GM21447 (cell line): ENCODE results near the gene OSBPL8.
"Not testable (repeated sequence)": the region's sequence is repeated elsewhere in the genome, so short reads cannot be mapped to it uniquely, and the experiment has no call there.

Experiments used
- ATAC-seq: cut with Tn5 transposase; IDR thresholded peaks from one replicate; pipeline ENCODE4 v1.9.1; 2021; ENCODE audit not compliant: unreplicated experiment

Gene OSBPL8

DNA sequence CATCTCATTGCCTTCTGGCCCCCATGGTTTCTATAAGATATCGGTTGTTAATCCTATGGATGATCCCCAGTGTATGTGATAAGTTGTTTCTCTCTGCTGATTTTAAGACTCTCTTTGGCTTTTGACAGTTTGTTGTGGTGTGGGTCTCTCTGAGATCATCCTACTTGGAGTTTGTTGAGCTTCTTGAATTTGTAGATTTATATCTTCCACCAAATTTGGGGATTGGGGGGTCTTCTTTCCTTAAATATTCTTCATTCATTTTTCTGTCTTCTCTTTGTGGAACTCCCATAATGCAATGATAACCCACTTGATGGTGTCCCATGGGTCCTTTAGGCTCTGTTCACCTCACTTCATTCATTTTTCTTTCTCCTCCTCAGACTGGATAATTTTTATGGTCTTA is 191.3 kb downstream of the OSBPL8 start:
- no peak for ATAC-seq

DNA sequence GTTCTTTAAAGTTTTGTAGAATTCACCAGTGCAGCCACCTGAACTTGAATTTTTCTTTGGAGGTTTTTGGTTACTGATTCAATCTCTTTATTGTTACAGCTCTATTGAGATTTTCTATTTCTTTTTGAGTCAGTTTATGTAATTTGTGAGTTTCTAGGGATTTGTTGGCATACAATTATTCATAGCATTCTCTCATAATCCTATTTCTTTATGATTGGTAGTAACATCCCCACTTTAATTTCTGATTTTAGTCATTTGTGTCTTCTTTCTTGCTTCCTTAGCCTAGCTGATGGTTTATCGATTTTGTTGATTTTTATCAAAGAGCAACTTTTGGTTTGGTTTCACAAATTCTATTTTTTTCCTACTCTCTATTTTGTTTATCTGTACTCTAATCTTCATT is 193.4 kb downstream of the OSBPL8 start:
- no peak for ATAC-seq

DNA sequence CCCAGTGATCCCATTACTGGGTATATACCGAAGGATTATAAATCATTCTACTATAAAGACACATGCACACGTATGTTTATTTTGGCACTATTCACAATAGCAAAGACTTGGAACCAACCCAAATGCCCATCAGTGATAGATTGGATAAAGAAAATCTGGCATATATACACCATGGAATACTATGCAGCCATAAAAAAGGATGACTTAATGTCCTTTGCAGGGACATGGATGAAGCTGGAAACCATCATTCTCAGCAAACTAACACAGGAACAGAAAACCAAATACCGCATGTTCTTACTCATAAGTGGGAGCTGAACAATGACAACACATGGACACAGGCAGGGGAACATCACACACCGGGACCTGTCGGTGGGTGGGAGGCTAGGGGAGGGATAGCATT is 195.4 kb downstream of the OSBPL8 start:
- not testable (repeated sequence) for ATAC-seq

DNA sequence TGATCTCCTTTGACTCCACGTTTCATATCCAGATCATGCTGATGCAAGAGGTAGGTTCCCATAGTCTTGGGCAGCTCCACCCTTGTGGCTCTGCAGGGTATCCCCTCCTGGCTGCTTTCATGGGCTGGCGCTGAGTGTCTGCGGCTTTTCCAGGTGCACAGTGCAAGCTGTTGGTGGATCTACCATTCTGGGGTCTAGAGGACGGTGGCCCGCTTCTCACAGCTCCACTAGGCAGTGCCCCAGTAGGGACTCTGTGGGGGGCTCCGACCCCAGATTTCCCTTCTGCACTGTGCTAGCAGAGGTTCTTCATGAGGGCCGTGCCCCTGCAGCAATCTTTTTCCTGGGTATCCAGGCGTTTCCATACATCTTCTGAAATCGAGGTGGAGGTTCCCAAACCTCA is 199.3 kb downstream of the OSBPL8 start:
- no peak for ATAC-seq

DNA sequence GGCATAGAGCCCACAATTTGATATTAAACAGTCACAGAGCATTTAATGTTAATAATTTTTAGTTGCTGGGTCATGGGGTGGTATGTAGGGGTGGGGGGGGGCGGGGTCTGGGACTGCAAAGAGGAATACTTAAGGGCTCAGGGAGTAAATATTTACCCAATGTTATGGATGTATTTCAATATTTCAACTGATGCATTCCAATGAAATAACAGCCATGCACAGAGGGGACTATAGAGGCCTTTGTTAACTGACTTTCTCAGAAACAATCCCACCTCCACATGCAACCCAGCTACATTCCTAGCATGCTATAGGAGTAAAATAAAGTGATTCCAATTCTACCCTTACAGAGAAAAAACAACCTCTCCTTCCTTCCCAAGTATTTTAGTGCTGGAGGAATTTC is 203.5 kb downstream of the OSBPL8 start:
- no peak for ATAC-seq

DNA sequence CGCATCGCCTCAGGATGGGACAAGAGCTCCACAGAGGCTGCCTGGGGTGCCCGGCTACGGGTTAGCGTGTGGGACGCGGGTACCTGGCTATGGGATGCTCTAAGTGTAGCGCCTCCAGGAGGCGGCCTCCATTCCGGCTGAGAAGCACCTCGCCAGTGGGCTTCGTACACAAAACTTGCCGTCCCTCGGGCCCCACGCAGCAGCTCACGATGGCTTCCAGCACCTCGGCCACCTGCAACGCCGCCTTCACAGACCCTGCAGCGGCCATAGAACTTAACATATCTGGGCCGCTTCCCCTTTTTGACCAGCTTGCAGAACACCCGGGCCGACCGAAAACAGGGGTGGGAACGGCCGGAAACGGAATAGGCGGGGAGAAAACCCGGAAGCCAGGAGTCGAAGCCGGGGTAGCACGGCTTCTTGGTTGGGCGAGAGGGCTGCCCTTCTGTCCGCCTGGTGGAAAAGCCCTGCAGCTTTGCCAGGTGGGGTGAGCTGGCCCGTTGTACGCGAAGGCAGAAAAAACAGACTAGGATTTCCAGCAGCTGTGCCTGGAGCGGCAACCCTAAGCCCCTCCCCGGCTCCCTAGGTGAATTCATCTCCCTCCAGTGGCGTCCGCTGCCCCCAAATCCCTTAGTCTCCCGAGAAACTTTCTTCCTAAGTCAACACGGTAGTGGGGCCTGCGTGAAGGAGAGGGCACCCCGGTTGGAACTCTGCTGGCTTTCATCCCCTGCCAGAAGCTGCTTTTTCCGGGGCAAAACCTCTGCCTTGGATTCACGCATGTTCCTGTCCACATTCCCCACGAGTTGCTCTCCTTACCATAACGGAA is 211.3 kb downstream of the OSBPL8 start, which contains the start of gene BBS10:
Gene BBS10 (minus strand): TSS at position 337 of the 823 bp plus-strand sequence. CDS start 57 bp downstream, at position 280.
- ATAC-seq: peak; percentile 98

DNA sequence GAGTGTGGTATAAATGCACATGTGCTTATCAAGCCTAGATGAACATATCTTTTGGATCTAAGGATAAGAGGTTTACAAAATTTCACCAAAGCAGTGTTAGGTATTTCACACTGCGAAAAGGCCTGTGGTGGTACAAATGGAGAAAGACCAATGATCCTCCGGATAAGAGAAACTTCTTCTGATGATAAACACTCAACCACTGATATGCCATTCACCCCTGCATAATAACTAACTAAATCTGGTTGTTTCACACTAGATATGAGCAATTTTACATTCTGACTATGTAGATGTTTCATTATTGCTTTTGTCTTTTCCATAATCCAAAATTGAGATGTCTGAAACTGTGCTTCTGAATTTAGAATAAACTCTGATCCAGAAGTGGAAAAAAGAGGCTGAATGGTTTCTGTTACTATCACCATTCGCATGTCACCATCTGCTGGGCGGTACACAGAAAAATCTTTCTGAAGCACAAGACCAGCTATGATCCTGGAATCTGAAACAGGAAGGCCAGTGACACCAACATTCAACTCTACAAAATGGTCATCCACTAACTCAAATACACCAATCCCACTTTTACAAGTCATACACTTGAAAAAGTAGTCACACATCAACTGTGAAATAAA is 212.7 kb downstream of the OSBPL8 start:
- ATAC-seq: peak; percentile 31

DNA sequence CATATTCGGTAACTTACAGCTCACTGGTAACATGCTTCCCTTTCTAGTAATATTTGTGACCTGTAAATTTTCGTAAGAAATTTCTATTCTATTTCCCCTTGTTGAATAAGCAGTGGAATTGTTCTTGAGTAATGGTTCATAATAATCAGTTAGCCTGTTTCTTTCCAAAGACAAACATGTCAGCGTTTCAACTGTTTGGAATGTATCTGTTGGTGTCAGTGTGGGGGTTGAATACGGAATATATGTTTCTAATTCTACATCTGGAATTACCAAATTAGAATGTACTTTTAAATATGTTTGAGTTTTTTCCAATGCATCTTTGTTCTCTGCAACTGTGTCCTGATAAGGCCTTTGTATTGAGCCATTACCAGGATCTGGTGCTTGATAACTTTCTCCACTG is 213.3 kb downstream of the OSBPL8 start:
- ATAC-seq: no peak

DNA sequence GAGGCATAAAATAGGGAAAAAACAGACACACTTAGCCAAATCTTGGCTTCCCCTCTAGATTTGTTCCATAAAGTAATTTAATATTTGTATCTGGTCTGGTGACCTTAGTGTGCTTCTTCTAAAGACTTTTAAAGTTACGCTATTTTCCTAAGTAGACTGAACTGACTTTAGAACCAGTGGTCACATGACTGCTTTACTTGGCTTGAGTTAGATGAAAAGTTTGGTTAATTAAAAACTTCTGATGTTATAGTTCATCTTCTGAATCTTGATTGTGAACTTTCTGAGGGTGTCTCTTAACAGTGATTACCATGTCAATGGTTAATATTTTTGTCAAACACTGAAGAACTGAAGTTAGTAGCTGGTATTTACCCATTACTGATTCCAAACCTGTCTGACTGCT is 214.0 kb downstream of the OSBPL8 start:
- no peak for ATAC-seq

DNA sequence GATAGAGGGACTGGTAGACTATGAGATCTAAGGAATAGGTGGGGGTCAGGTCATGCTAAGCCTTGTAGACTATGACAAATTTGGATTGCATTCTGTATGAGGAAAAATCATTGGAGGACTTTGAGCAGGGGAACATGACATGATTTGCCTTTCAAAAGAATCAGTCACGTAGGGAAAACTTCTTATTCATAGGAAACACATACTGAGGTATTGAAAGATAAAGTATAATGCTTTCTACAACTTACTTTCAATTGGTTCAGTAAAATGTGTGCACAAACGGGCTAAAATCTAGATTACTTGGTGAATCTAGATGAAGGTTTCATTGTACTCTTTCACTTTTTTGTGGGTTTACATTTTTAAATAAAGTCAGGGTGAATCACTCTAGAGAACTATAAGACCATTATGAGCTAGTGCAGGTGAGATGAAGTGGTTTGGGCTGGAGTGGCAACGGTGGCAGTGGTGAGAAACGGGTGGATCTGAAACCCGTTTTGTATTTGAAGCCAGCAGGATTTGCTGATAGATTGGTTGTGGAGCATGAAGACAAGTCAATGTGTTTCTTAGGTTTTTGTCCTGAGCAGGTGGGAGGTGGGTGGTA is 218.0 kb downstream of the OSBPL8 start:
- ATAC-seq: no peak

DNA sequence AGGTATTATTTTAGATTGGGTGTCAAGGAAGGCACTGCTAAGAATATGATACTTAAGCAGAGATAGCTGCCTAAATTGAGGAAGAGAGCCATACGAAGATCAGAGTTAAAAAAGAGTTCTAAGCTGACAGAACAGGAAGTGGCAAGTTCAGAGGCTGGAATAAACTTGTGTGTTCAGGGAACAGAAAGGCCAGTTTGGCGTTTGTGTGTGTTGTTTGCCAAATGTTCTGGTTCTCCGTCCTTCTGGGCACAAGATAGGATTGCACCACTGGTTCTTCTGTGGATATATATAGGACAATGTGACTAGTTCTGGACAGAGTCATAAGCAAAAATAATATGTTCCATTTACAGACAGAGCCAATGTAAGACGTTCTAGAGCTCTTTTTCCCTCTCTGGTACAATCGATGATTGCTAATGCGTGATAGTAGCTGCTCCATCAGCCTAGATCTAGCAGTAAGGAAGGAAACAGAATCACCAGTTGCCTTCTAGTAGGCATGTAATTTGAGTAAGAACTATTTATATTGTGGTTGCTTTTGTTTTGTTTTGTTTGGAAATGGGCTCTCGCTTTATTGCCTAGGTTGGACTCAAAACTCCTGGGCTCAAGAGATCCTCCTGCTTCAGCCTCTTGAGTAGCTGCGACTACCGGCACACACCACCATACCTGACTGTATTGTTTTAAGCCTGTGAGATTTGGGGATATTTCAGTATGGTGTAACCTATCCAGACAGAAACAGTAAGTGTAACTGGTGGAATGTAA is 218.7 kb downstream of the OSBPL8 start:
- no peak for ATAC-seq

DNA sequence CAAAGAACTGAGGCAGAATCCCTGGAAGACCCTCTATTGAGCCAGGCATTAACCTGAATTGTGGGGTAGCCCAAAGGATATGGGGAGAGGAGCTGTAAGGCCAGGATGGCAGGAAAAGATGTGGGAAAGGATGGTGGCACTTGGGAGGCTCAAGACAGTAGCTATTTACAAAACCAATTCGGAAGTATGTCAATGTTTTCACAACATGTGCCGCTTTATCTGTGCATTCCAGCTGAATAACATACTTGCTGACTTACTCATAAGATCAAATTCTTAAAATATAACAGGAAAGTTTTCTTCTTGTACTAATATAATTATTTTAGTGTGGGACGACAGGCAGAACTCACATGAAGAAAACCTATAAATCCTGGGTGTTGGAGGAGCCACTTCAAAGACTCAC is 222.0 kb downstream of the OSBPL8 start:
- no peak for ATAC-seq

DNA sequence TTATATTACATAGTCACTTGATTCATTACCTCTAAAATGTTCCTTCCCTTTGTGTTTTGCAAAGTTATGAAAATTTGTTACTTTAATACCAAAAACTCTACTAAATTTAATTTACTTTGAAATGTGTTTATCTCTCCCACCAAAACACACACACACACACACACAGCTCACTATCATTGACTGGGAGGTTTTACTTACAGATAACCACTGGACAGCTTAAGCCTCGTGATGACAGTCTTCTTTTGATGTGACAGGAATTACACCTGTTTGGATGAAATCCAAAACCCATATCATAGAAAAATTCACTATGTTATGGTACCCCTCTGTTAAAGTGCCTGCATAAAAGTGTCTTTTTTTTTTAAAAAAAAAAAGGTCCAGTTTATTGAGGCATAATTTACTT is 227.0 kb downstream of the OSBPL8 start:
- ATAC-seq: no peak

DNA sequence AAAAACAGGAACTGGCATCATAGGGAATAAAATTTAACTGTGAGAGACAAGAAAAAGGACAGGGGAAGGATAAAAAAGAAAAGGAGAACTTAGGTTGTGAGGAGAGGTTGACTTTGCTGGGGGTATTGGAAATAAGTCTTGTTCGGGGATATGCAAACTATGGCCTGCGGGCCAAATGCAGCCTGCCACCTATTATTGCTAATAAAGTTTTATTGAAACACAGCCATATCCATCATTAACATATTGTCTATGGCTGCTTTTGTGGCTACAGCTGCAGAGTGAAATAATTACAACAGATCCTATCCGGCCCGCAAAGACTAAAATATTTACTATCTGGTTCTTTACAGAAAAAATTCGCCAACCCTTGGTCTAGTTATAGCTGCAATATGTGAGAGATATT is 230.0 kb downstream of the OSBPL8 start:
- no peak for ATAC-seq

DNA sequence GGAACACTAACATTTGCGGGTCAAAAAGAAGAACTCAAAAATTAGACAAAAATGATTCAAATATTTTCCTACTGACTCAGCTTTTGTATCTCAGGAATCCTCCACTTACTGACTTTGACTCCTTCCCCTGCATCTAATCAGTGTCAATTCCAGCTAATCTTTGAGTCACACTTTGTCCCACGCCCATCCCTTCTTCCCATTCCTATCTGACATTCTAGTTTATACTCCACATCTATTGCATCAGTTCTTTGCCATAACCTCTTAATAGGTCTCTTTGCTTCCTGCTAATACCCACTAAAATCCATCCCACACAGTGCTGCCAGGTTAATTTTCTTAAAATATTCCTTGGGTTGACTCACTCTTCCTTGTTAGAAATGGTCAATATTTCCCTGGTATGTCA is 230.4 kb downstream of the OSBPL8 start:
- ATAC-seq: no peak

DNA sequence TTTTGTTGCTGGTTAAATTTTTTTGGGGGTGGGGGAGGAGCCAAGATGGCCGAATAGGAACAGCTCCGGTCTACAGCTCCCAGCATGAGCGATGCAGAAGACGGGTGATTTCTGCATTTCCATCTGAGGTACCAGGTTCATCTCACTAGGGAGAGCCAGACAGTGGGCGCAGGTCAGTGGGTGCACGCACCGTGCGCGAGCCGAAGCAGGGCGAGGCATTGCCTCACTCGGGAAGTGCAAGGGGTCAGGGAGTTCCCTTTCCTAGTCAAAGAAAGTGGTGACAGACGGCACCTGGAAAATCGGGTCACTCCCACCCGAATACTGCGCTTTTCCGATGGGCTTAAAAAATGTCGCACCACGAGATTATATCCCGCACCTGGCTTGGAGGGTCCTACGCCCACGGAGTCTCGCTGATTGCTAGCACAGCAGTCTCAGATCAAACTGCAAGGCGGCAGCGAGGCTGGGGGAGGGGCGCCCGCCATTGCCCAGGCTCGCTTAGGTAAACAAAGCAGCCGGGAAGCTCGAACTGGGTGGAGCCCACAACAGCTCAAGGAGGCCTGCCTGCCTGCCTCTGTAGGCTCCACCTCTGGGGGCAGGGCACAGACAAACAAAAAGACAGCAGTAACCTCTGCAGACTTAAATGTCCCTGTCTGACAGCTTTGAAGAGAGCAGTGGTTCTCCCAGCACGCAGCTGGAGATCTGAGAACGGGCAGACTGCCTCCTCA is 239.8 kb downstream of the OSBPL8 start:
- not testable (repeated sequence) for ATAC-seq

DNA sequence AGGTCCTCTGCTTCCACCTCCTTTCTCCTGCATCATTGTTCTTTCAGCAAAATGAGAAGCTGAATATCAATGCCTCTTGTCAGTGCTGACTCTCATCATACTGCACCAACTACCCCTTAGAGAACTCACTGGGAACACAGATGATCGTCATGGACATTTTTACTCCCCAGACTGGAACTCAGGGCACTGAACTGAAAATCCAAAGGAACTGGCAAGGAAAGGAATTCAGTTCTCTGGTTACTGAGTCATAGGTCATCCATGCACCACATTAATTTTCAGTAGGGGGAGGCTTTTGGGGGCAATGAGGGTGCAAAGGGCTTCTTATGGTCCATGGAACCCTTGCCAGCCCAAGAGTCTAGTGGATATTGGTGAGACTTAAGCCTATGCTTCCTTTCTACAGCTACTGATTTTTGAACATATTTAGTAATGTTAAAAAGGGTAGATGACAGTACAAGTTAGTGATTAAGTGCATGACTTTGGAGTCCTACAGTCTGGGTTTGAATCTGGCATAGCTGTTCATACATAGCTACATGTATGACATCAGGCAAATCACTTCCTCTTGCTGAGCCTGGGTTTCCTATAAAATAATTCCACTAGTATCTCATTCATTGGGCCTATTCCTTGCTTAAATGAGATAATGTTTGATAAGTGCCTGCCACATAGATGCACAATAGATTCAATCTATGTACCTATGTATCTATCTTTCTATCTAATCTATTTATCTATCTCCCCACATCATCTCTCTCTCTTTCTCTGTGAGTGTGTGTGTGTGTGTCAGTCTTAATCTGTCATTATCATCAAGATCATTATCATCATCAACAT is 240.6 kb downstream of the OSBPL8 start:
- no peak for ATAC-seq

DNA sequence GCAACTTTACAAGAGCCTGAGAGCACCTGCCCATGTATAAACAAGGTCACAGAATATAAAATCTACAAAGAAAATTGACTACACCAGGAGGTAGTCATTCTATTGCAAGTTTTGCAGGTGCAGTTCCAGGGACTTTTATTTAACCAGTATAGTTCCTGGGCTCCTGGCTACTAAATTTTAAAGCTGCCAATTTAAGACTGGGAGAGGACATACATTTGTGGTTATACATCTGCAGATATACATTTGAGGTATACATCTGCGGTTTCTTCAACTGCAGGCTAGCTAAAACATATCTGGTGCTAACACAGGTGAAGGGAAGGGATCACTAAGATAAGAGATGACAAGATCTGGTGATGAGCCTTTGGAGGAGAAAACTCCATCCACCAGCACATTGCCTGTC is 241.6 kb downstream of the OSBPL8 start:
- no peak for ATAC-seq

DNA sequence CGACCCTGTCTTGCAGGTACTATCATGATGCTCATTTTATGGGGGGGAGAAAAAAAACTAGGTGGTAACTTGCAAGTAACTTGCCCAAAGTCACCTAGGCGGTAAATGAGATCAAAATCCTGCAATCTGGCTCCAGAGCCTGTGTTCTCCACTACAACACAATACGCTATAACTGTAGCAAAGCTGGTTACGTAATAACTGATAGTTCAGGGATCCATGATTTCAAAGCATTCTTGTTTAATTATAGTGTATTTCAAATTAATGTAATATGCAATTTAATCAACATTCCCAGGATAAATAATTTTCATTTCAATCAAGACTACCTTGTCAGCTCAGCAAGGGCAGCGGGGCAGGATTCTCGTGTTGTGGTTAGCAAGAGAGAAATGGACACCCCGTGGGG is 243.1 kb downstream of the OSBPL8 start:
- no peak for ATAC-seq

DNA sequence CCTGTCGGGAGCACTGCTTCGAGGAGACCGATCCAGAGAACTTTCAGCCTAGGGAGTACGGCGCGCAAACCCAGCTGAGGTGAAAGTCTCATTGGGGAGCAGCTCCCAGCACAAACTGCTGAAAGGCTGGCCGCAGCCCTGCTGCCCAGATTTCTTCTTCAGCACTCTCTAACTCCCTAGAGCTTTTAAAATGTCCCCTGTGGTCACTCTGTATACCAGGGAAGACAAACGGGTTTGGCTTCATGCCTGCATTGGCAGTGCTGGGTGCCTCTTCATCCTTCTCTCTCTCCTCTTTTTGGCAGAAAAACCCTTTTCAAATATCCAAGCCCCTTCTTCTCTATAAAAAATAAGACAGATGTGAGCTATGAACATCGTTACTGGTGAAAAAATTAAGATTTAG is 246.3 kb downstream of the OSBPL8 start:
- ATAC-seq: no peak
